WI38 (cell line): ENCODE measurements around the gene CRADD.
"Not testable (repeated sequence)": the region's sequence is repeated elsewhere in the genome, so short reads cannot be mapped to it uniquely, and the experiment has no call there.

ENCODE experiments used
- H3K4me3 ChIP-seq: 2 replicates; pipeline ENCODE4 v1.5.1; 2011; ENCODE audit warnings: low read depth, mild to moderate bottlenecking, control low read depth, low read length
- CTCF ChIP-seq: IDR thresholded peaks from 2 replicates; pipeline ENCODE4 v1.5.1; 2012; ENCODE audit warnings: low read depth, mild to moderate bottlenecking, control low read depth, low read length

The CRADD gene

GRCh38 chr12:93706387-93706786, 29.2 kb downstream of the CRADD start:
- H3K4me3 ChIP-seq: no peak overlapping the region
- TF ChIP-seq CTCF: no peak

- H3K4me3 ChIP-seq: no peak overlapping the region
- TF ChIP-seq CTCF: no peak
Observed at GRCh38 chr12:93706824-93707223, 29.6 kb downstream of the CRADD start.

- H3K4me3 ChIP-seq: no peak overlapping the region
- TF ChIP-seq CTCF: no peak
Observed at GRCh38 chr12:93707836-93708235, 30.7 kb downstream of the CRADD start.

GRCh38 chr12:93708952-93709351, 31.8 kb downstream of the CRADD start:
- H3K4me3 ChIP-seq: no peak overlapping the region
- no peak for TF ChIP-seq CTCF

- H3K4me3 ChIP-seq: no peak overlapping the region
- TF ChIP-seq CTCF: no peak
Observed at GRCh38 chr12:93709386-93709785, 32.2 kb downstream of the CRADD start.

GRCh38 chr12:93710574-93710926, 33.4 kb downstream of the CRADD start:
- TF ChIP-seq CTCF: no peak
- H3K4me3 ChIP-seq: no peak overlapping the region

GRCh38 chr12:93711502-93711901, 34.3 kb downstream of the CRADD start:
- H3K4me3 ChIP-seq: not testable (repeated sequence)

- no peak overlapping the region for H3K4me3 ChIP-seq
- TF ChIP-seq CTCF: no peak
Observed at GRCh38 chr12:93712200-93712599, 35.0 kb downstream of the CRADD start.
